ENCODE results near the gene QRICH2.

The QRICH2 gene

GRCh38 chr17:76304226-76305134 lies 3.6 kb downstream of the QRICH2 start:
- no peak overlapping the region for H3K27ac ChIP-seq (ENCODE audit: low read length, poor library complexity, severe bottlenecking)
- H3K36me3 ChIP-seq (ENCODE audit: control insufficient read depth in 1 of 2, insufficient read depth in 2 of 2, low read depth in 1 of 2, low read length in 2 of 2) = peaks cover 6 to 26% of the 10 kb centered on the region in 2 experiments
- no peak overlapping the region for H2BK15ac ChIP-seq (ENCODE audit: low read depth, poor library complexity, severe bottlenecking)
- H3K14ac ChIP-seq (ENCODE audit: low read length in 2 of 2) = no peak overlapping the region
- H3K4me3 ChIP-seq (ENCODE audit: insufficient read depth in 1 of 2, low read depth in 1 of 2, low read length in 2 of 2) = no peak overlapping the region
- no peak for DNase-seq
- H3K4ac ChIP-seq (ENCODE audit: low read depth in 1 of 2, low read length in 2 of 2) = no peak overlapping the region
- H2AK5ac ChIP-seq (ENCODE audit: low read length, severe bottlenecking) = no peak overlapping the region
- H2BK120ac ChIP-seq (ENCODE audit: low read depth, low read length) = no peak overlapping the region
- no peak overlapping the region for H3K23ac ChIP-seq (ENCODE audit: low read length in 2 of 2)
- H2BK5ac ChIP-seq (ENCODE audit: low read depth, low read length, poor library complexity, severe bottlenecking) = no peak overlapping the region
- H4K91ac ChIP-seq (ENCODE audit: low read length) = no peak overlapping the region
- no peak overlapping the region for H4K8ac ChIP-seq (ENCODE audit: low read length)
- no peak overlapping the region for H3K4me2 ChIP-seq (ENCODE audit: low read length, poor library complexity, severe bottlenecking)
- H3K4me1 ChIP-seq (ENCODE audit: control insufficient read depth, insufficient read depth, low read depth, low read length) = no peaks in the 10 kb centered on the region
- H3K79me1 ChIP-seq (replicated peaks; ENCODE audit: low read length, poor library complexity, severe bottlenecking) = peaks cover 4% of the 10 kb centered on the region
- no peaks in the 10 kb centered on the region for H3K27me3 ChIP-seq (ENCODE audit: control insufficient read depth in 1 of 2, insufficient read depth in 1 of 2, low read length in 2 of 2)
- H2AFZ ChIP-seq (ENCODE audit: low read depth, low read length) = no peak overlapping the region
- no peak overlapping the region for H3K18ac ChIP-seq (ENCODE audit: low read depth in 1 of 2, low read length in 2 of 2)
- H2BK12ac ChIP-seq (ENCODE audit: low read length in 2 of 2) = no peak overlapping the region
- H3K9me3 ChIP-seq (ENCODE audit: control insufficient read depth, low read length) = no peaks in the 10 kb centered on the region
- no peak overlapping the region for H3K9ac ChIP-seq (ENCODE audit: low read length)
- 84% methylated on average over 11 of the region's 17 CpGs for WGBS

- Histone ChIP-seq H3K4me1 (ENCODE audit: control insufficient read depth, insufficient read depth, low read depth, low read length) (no peaks in the 10 kb centered on the region), H2AK5ac (ENCODE audit: low read length, severe bottlenecking) (no peak overlapping the region), H3K9me3 (ENCODE audit: control insufficient read depth, low read length) (no peaks in the 10 kb centered on the region), H3K9ac (ENCODE audit: low read length) (no peak overlapping the region), H3K79me1 (replicated peaks; ENCODE audit: low read length, poor library complexity, severe bottlenecking) (no peaks in the 10 kb centered on the region), H3K23ac (ENCODE audit: low read length in 2 of 2) (no peak overlapping the region), H3K4me3 (ENCODE audit: insufficient read depth in 1 of 2, low read depth in 1 of 2, low read length in 2 of 2) (no peak overlapping the region), H2BK15ac (ENCODE audit: low read depth, poor library complexity, severe bottlenecking) (no peak overlapping the region), H3K18ac (ENCODE audit: low read depth in 1 of 2, low read length in 2 of 2) (no peak overlapping the region), H3K27me3 (ENCODE audit: control insufficient read depth in 1 of 2, insufficient read depth in 1 of 2, low read length in 2 of 2) (no peaks in the 10 kb centered on the region), H2BK5ac (ENCODE audit: low read depth, low read length, poor library complexity, severe bottlenecking) (no peak overlapping the region), H3K14ac (ENCODE audit: low read length in 2 of 2) (no peak overlapping the region), H3K4ac (ENCODE audit: low read depth in 1 of 2, low read length in 2 of 2) (no peak overlapping the region), H4K91ac (ENCODE audit: low read length) (no peak overlapping the region), H3K36me3 (ENCODE audit: control insufficient read depth in 1 of 2, insufficient read depth in 2 of 2, low read depth in 1 of 2, low read length in 2 of 2) (peaks cover 8 to 9% of the 10 kb centered on the region in 2 experiments), H2BK120ac (ENCODE audit: low read depth, low read length) (no peak overlapping the region), H3K4me2 (ENCODE audit: low read length, poor library complexity, severe bottlenecking) (no peak overlapping the region), H4K8ac (ENCODE audit: low read length) (no peak overlapping the region), H2BK12ac (ENCODE audit: low read length in 2 of 2) (no peak overlapping the region), H3K27ac (ENCODE audit: low read length, poor library complexity, severe bottlenecking) (no peak overlapping the region), H2AFZ (ENCODE audit: low read depth, low read length) (no peak overlapping the region)
- 90% methylated on average over 2 of the region's 3 CpGs for WGBS
- DNase-seq = no peak
Measured at GRCh38 chr17:76297436-76297835, 10.6 kb downstream of the QRICH2 start.

GRCh38 chr17:76296889-76297288 lies 11.2 kb downstream of the QRICH2 start:
- no peak for DNase-seq
- no peak overlapping the region for H2BK15ac ChIP-seq (ENCODE audit: low read depth, poor library complexity, severe bottlenecking)
- H3K27me3 ChIP-seq (ENCODE audit: control insufficient read depth in 1 of 2, insufficient read depth in 1 of 2, low read length in 2 of 2) = no peaks in the 10 kb centered on the region
- H3K79me1 ChIP-seq (replicated peaks; ENCODE audit: low read length, poor library complexity, severe bottlenecking) = no peaks in the 10 kb centered on the region
- H3K9me3 ChIP-seq (ENCODE audit: control insufficient read depth, low read length) = no peaks in the 10 kb centered on the region
- peaks cover 9 to 10% of the 10 kb centered on the region in 2 experiments for H3K36me3 ChIP-seq (ENCODE audit: control insufficient read depth in 1 of 2, insufficient read depth in 2 of 2, low read depth in 1 of 2, low read length in 2 of 2)
- no peak overlapping the region for H4K8ac ChIP-seq (ENCODE audit: low read length)
- H3K4me1 ChIP-seq (ENCODE audit: control insufficient read depth, insufficient read depth, low read depth, low read length) = no peaks in the 10 kb centered on the region
- H4K91ac ChIP-seq (ENCODE audit: low read length) = no peak overlapping the region
- no peak overlapping the region for H3K14ac ChIP-seq (ENCODE audit: low read length in 2 of 2)
- H2BK5ac ChIP-seq (ENCODE audit: low read depth, low read length, poor library complexity, severe bottlenecking) = no peak overlapping the region
- no peak overlapping the region for H2AK5ac ChIP-seq (ENCODE audit: low read length, severe bottlenecking)
- no peak overlapping the region for H3K4ac ChIP-seq (ENCODE audit: low read depth in 1 of 2, low read length in 2 of 2)
- H3K4me2 ChIP-seq (ENCODE audit: low read length, poor library complexity, severe bottlenecking) = no peak overlapping the region
- no peak overlapping the region for H3K23ac ChIP-seq (ENCODE audit: low read length in 2 of 2)
- no peak overlapping the region for H2BK12ac ChIP-seq (ENCODE audit: low read length in 2 of 2)
- H3K9ac ChIP-seq (ENCODE audit: low read length) = no peak overlapping the region
- no peak overlapping the region for H3K27ac ChIP-seq (ENCODE audit: low read length, poor library complexity, severe bottlenecking)
- no peak overlapping the region for H3K4me3 ChIP-seq (ENCODE audit: insufficient read depth in 1 of 2, low read depth in 1 of 2, low read length in 2 of 2)
- no peak overlapping the region for H2AFZ ChIP-seq (ENCODE audit: low read depth, low read length)
- no peak overlapping the region for H3K18ac ChIP-seq (ENCODE audit: low read depth in 1 of 2, low read length in 2 of 2)
- WGBS = 94% methylated on average over 5 of the region's 5 CpGs
- no peak overlapping the region for H2BK120ac ChIP-seq (ENCODE audit: low read depth, low read length)

GRCh38 chr17:76296186-76296585 lies 11.9 kb downstream of the QRICH2 start:
- Histone ChIP-seq H4K8ac (ENCODE audit: low read length) (no peak overlapping the region), H2BK5ac (ENCODE audit: low read depth, low read length, poor library complexity, severe bottlenecking) (no peak overlapping the region), H3K4ac (ENCODE audit: low read depth in 1 of 2, low read length in 2 of 2) (no peak overlapping the region), H2AK5ac (ENCODE audit: low read length, severe bottlenecking) (no peak overlapping the region), H3K36me3 (ENCODE audit: control insufficient read depth in 1 of 2, insufficient read depth in 2 of 2, low read depth in 1 of 2, low read length in 2 of 2) (peaks cover 10 to 14% of the 10 kb centered on the region in 2 experiments), H4K91ac (ENCODE audit: low read length) (no peak overlapping the region), H3K27me3 (ENCODE audit: control insufficient read depth in 1 of 2, insufficient read depth in 1 of 2, low read length in 2 of 2) (no peaks in the 10 kb centered on the region), H3K14ac (ENCODE audit: low read length in 2 of 2) (no peak overlapping the region), H3K79me1 (replicated peaks; ENCODE audit: low read length, poor library complexity, severe bottlenecking) (no peaks in the 10 kb centered on the region), H3K23ac (ENCODE audit: low read length in 2 of 2) (no peak overlapping the region), H2BK15ac (ENCODE audit: low read depth, poor library complexity, severe bottlenecking) (no peak overlapping the region), H3K4me1 (ENCODE audit: control insufficient read depth, insufficient read depth, low read depth, low read length) (no peaks in the 10 kb centered on the region), H3K9me3 (ENCODE audit: control insufficient read depth, low read length) (no peaks in the 10 kb centered on the region), H2AFZ (ENCODE audit: low read depth, low read length) (no peak overlapping the region), H2BK12ac (ENCODE audit: low read length in 2 of 2) (no peak overlapping the region), H3K4me3 (ENCODE audit: insufficient read depth in 1 of 2, low read depth in 1 of 2, low read length in 2 of 2) (no peak overlapping the region), H3K27ac (ENCODE audit: low read length, poor library complexity, severe bottlenecking) (no peak overlapping the region), H3K18ac (ENCODE audit: low read depth in 1 of 2, low read length in 2 of 2) (no peak overlapping the region), H2BK120ac (ENCODE audit: low read depth, low read length) (no peak overlapping the region), H3K4me2 (ENCODE audit: low read length, poor library complexity, severe bottlenecking) (no peak overlapping the region), H3K9ac (ENCODE audit: low read length) (no peak overlapping the region)
- WGBS = 93% methylated on average over 3 of the region's 4 CpGs
- DNase-seq = no peak

Measured in mesenchymal stem cell (in vitro differentiated cells and primary cell).